ENCODE measurements around the gene ROCK1. TPM values are rescaled to one million over a fixed set of nuclear protein-coding genes. Genes with fewer than 3 reads are reported as not detected.

The ROCK1 gene
- total and polyA plus RNA-seq, 4 donors = 7.4 to 28.7 (median 18.7) TPM

DNA sequence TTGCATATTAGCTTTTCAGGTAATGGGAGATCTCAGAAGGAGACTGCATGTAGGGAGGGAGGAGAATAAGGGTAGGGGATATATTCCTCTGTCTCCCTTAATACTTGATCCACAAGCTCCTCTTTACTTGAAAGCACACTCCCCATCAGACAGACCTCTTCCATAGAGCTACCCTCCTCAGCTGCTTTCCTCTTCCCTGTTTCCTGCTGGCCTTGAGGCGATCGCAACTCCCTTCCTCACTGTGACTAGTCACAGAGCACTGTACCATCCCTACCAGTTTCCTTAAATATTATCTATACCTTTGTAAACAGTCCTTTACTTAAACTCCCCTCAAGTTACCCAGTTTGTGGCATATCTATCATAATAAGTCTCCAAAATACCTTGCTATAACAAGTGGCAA is 10.9 kb downstream of the ROCK1 start:
- Histone ChIP-seq H3K27ac (ENCODE audit: low read depth in 1 of 2, low read length in 2 of 2) (no peak overlapping the region), H3K9me3 (ENCODE audit: control insufficient read depth in 4 of 4, low read length in 3 of 4) (no peaks in the 10 kb centered on the region), H3K9ac (ENCODE audit: low read depth in 1 of 2, low read length in 2 of 2) (no peak overlapping the region), H3K4me3 (ENCODE audit: low read depth in 1 of 3, low read length in 3 of 3) (no peak overlapping the region), H3K4me1 (ENCODE audit: control insufficient read depth in 4 of 4, insufficient read depth in 4 of 4, low read length in 3 of 4) (peaks cover 7 to 19% (median 11%) of the 10 kb centered on the region in 4 donors), H3K27me3 (ENCODE audit: control insufficient read depth in 4 of 4, insufficient read depth in 4 of 4, low read length in 3 of 4) (no peaks in the 10 kb centered on the region), H3K36me3 (ENCODE audit: control insufficient read depth in 4 of 4, insufficient read depth in 3 of 4, low read depth in 1 of 4, low read length in 3 of 4) (no peaks in the 10 kb centered on the region)
- no peak for DNase-seq (ENCODE audit: low spot score)
- WGBS = 82% methylated on average over 2 of the region's 2 CpGs
- no peak for TF ChIP-seq FOXA1 (IDR thresholded peaks at IDR 0.05)
- TF ChIP-seq, protein P1, sequence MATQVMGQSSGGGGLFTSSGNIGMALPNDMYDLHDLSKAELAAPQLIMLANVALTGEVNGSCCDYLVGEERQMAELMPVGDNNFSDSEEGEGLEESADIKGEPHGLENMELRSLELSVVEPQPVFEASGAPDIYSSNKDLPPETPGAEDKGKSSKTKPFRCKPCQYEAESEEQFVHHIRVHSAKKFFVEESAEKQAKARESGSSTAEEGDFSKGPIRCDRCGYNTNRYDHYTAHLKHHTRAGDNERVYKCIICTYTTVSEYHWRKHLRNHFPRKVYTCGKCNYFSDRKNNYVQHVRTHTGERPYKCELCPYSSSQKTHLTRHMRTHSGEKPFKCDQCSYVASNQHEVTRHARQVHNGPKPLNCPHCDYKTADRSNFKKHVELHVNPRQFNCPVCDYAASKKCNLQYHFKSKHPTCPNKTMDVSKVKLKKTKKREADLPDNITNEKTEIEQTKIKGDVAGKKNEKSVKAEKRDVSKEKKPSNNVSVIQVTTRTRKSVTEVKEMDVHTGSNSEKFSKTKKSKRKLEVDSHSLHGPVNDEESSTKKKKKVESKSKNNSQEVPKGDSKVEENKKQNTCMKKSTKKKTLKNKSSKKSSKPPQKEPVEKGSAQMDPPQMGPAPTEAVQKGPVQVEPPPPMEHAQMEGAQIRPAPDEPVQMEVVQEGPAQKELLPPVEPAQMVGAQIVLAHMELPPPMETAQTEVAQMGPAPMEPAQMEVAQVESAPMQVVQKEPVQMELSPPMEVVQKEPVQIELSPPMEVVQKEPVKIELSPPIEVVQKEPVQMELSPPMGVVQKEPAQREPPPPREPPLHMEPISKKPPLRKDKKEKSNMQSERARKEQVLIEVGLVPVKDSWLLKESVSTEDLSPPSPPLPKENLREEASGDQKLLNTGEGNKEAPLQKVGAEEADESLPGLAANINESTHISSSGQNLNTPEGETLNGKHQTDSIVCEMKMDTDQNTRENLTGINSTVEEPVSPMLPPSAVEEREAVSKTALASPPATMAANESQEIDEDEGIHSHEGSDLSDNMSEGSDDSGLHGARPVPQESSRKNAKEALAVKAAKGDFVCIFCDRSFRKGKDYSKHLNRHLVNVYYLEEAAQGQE (IDR thresholded peaks at IDR 0.05) = no peak

DNA sequence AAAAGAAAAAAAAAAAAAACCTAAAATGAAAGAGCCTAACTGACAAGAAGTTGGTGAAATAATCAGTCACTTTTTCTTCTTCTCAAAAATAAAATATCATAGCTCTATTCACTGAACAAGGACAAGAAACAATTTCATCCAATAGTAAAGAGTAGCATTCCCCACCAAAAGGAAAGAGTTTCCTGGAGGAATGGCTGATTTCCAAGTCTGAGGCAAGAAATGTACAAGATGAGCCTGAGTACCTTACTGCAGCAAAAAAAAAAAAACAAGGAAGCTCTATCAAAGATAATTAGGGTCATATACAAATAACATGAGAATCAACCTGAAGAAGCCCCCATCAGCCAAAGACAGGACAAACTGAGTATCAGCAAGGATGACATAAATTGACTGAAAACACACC is 11.5 kb downstream of the ROCK1 start:
- no peak for DNase-seq (ENCODE audit: low spot score)
- Histone ChIP-seq H3K4me1 (ENCODE audit: control insufficient read depth in 4 of 4, insufficient read depth in 4 of 4, low read length in 3 of 4) (peaks cover 2 to 13% (median 7%) of the 10 kb centered on the region in 4 donors), H3K9ac (ENCODE audit: low read depth in 1 of 2, low read length in 2 of 2) (no peak overlapping the region), H3K27ac (ENCODE audit: low read depth in 1 of 2, low read length in 2 of 2) (no peak overlapping the region), H3K9me3 (ENCODE audit: control insufficient read depth in 4 of 4, low read length in 3 of 4) (no peaks in the 10 kb centered on the region), H3K27me3 (ENCODE audit: control insufficient read depth in 4 of 4, insufficient read depth in 4 of 4, low read length in 3 of 4) (no peaks in the 10 kb centered on the region), H3K4me3 (ENCODE audit: low read depth in 1 of 3, low read length in 3 of 3) (no peak overlapping the region), H3K36me3 (ENCODE audit: control insufficient read depth in 4 of 4, insufficient read depth in 3 of 4, low read depth in 1 of 4, low read length in 3 of 4) (no peaks in the 10 kb centered on the region)
- TF ChIP-seq HNF4A (conservative IDR thresholded peaks at IDR 0.05) = no peak
- no peak for TF ChIP-seq SP1 (IDR thresholded peaks at IDR 0.05)
- TF ChIP-seq EGR1 (IDR thresholded peaks at IDR 0.05; ENCODE audit: low read depth in 2 of 2) = no peak
- TF ChIP-seq HNF4G (IDR thresholded peaks at IDR 0.05) = no peak
- TF ChIP-seq, protein P2, sequence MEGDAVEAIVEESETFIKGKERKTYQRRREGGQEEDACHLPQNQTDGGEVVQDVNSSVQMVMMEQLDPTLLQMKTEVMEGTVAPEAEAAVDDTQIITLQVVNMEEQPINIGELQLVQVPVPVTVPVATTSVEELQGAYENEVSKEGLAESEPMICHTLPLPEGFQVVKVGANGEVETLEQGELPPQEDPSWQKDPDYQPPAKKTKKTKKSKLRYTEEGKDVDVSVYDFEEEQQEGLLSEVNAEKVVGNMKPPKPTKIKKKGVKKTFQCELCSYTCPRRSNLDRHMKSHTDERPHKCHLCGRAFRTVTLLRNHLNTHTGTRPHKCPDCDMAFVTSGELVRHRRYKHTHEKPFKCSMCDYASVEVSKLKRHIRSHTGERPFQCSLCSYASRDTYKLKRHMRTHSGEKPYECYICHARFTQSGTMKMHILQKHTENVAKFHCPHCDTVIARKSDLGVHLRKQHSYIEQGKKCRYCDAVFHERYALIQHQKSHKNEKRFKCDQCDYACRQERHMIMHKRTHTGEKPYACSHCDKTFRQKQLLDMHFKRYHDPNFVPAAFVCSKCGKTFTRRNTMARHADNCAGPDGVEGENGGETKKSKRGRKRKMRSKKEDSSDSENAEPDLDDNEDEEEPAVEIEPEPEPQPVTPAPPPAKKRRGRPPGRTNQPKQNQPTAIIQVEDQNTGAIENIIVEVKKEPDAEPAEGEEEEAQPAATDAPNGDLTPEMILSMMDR (IDR thresholded peaks at IDR 0.05; ENCODE audit: low read depth, low read length, missing input control) = no peak
- TF ChIP-seq, protein P3, sequence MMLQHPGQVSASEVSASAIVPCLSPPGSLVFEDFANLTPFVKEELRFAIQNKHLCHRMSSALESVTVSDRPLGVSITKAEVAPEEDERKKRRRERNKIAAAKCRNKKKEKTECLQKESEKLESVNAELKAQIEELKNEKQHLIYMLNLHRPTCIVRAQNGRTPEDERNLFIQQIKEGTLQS (IDR thresholded peaks at IDR 0.05) = no peak
- no peak for TF ChIP-seq RAD21 (IDR thresholded peaks at IDR 0.05)
- TF ChIP-seq NR2F2 (IDR thresholded peaks at IDR 0.05) = no peak
- TF ChIP-seq RXRA (IDR thresholded peaks at IDR 0.05) = no peak

DNA sequence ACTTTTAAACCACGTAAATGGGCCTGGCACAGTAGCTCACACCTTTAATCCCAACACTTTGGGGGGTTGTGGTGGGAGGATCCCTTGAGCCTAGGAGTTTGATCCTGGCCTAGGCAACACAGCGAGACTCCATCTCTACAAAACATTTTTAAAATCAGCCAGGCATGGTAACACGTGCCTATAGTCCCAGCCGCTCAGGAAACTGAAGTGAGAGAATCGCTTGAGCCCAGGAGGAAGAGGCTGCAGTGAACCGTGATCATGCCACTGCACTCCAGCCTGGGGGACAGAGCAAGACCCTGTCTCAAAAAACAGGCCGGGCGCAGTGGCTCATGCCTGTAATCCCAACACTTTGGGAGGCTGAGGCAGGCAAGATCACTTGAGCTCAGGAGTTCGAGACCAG is 12.2 kb downstream of the ROCK1 start:
- 88% methylated on average over 9 of the region's 9 CpGs for WGBS
- H3K4me1 ChIP-seq (ENCODE audit: control insufficient read depth in 4 of 4, insufficient read depth in 4 of 4, low read length in 3 of 4) = peaks cover 2 to 8% (median 5%) of the 10 kb centered on the region in 4 donors
- TF ChIP-seq, protein P4, sequence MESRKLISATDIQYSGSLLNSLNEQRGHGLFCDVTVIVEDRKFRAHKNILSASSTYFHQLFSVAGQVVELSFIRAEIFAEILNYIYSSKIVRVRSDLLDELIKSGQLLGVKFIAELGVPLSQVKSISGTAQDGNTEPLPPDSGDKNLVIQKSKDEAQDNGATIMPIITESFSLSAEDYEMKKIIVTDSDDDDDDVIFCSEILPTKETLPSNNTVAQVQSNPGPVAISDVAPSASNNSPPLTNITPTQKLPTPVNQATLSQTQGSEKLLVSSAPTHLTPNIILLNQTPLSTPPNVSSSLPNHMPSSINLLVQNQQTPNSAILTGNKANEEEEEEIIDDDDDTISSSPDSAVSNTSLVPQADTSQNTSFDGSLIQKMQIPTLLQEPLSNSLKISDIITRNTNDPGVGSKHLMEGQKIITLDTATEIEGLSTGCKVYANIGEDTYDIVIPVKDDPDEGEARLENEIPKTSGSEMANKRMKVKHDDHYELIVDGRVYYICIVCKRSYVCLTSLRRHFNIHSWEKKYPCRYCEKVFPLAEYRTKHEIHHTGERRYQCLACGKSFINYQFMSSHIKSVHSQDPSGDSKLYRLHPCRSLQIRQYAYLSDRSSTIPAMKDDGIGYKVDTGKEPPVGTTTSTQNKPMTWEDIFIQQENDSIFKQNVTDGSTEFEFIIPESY (IDR thresholded peaks at IDR 0.05) = no peak
- TF ChIP-seq FOXA2 (IDR thresholded peaks at IDR 0.05) (no peak), RXRA (IDR thresholded peaks at IDR 0.05) (no peak), GABPA (IDR thresholded peaks at IDR 0.05 in 1 of 2, conservative IDR thresholded peaks at IDR 0.05 in 1 of 2) (no peak), EGR1 (IDR thresholded peaks at IDR 0.05; ENCODE audit: low read depth in 2 of 2) (no peak), RAD21 (IDR thresholded peaks at IDR 0.05) (no peak), NR2F2 (IDR thresholded peaks at IDR 0.05) (no peak), SP1 (IDR thresholded peaks at IDR 0.05) (no peak), JUND (IDR thresholded peaks at IDR 0.05) (no peak), HNF4G (IDR thresholded peaks at IDR 0.05) (no peak), TAF1 (conservative IDR thresholded peaks at IDR 0.05) (no peak), FOXA1 (IDR thresholded peaks at IDR 0.05) (no peak)
- TF ChIP-seq, protein P1 (IDR thresholded peaks at IDR 0.05) = no peak
- TF ChIP-seq, protein P3 (IDR thresholded peaks at IDR 0.05) = no peak

More for the DNA sequence above, 12.2 kb downstream of the ROCK1 start:
- Histone ChIP-seq H3K36me3 (ENCODE audit: control insufficient read depth in 4 of 4, insufficient read depth in 3 of 4, low read depth in 1 of 4, low read length in 3 of 4) (no peaks in the 10 kb centered on the region), H3K9ac (ENCODE audit: low read depth in 1 of 2, low read length in 2 of 2) (no peak overlapping the region), H3K27me3 (ENCODE audit: control insufficient read depth in 4 of 4, insufficient read depth in 4 of 4, low read length in 3 of 4) (no peaks in the 10 kb centered on the region), H3K4me3 (ENCODE audit: low read depth in 1 of 3, low read length in 3 of 3) (no peak overlapping the region), H3K27ac (ENCODE audit: low read depth in 1 of 2, low read length in 2 of 2) (no peak overlapping the region), H3K9me3 (ENCODE audit: control insufficient read depth in 4 of 4, low read length in 3 of 4) (no peaks in the 10 kb centered on the region)
- no peak for DNase-seq (ENCODE audit: low spot score)

Data from liver (tissue), 9 donors.